ENCODE results near the gene CAB39. TPM values are rescaled to one million over a fixed set of nuclear protein-coding genes. Genes with fewer than 3 reads are reported as not detected.

Gene CAB39
- total RNA-seq, result 65.2 and 101 TPM in 2 replicates

GRCh38 chr2:230712443-230713330, at the start of gene CAB39:
Gene CAB39 (plus strand): TSS chr2:230712842. CDS start chr2:230760002, 47,160 bp downstream.

DNA sequence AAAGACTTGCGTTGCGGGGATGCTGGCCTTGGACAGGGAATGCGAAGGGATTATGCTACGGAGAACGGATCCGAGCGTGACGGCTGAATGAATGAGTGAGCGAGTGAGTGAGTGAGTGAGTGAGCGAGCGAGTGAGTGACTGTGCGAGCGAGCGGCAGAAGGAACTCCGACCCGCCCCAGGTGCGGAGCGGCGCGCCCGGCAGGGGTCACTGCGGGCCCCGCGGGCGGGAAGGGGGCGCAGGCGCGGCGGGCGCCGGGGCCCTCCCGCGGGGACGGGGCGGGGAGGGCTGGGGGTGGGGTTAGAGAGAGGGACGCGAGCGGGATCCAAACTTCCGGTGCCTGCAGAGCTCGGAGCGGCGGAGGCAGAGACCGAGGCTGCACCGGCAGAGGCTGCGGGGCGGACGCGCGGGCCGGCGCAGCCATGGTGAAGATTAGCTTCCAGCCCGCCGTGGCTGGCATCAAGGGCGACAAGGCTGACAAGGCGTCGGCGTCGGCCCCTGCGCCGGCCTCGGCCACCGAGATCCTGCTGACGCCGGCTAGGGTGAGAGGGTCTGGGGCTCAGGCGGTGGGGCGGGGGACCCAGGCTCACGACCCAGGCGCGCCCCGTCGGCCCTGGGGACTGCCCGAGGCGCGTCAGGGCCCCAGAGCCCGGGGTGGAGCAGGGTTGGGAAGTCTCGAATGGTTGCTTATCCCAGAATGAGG, 152.1 kb downstream of the CAB39 start, which contains the start of gene ITM2C:
Gene ITM2C, plus strand, starts transcription at position 338 of the 702 bp plus-strand sequence. Its CDS starts 84 bp downstream, at position 422.

Small RNA genes lying within 50 kb of the gene (small RNA-seq; reads per million reads assigned to genes)
- gene BANF1P3 (not detected), gene RNU6-268P (0.23 reads per million)

Other genes starting within 250 kb of the CAB39 start
- 126 and 224 TPM in 2 replicates for gene ITM2C, start 152.1 kb downstream of the CAB39 start, total RNA-seq
- not detected in 2 replicates for gene GPR55, start 212.4 kb downstream of the CAB39 start, total RNA-seq

All from placental epithelial cell (primary cell).